WERI-Rb-1 (cell line): Measurements from ENCODE around the gene HTR3A.
"Not testable (repeated sequence)": the region's sequence is repeated elsewhere in the genome, so short reads cannot be mapped to it uniquely, and the experiment has no call there.

Experiments used
- DNase-seq: peaks from one replicate; pipeline ENCODE4 v3.0.0-alpha.2; 2020
- H3K27ac ChIP-seq: fragments of 250-450 bp; sonication (Bioruptor Pico); 2 replicates; pipeline ENCODE4 v1.5.1; 2020; ENCODE audit warnings: mild to moderate bottlenecking, moderate library complexity
- H3K27me3 ChIP-seq: fragments of 250-450 bp; sonication (Bioruptor Pico); 2 replicates; pipeline ENCODE4 v1.5.1; 2021; ENCODE audit warnings: mild to moderate bottlenecking, low read depth, moderate library complexity; ENCODE audit not compliant: insufficient read depth, severe bottlenecking
- H3K36me3 ChIP-seq: fragments of 250-450 bp; sonication (Bioruptor Pico); 2 replicates; pipeline ENCODE4 v1.5.1; 2020; ENCODE audit warnings: mild to moderate bottlenecking, moderate library complexity
- H3K4me3 ChIP-seq: 2 replicates; pipeline ENCODE4 v1.5.1; 2011; ENCODE audit warnings: low read depth, mild to moderate bottlenecking, control low read depth, low read length
- H3K9me3 ChIP-seq: fragments of 250-450 bp; sonication (Bioruptor Pico); 2 replicates; pipeline ENCODE4 v1.5.1; 2021; ENCODE audit warnings: mild to moderate bottlenecking, moderate library complexity; ENCODE audit not compliant: severe bottlenecking
- TF ChIP-seq, protein P1 (sequence below): IDR thresholded peaks from 2 replicates; pipeline ENCODE4 v1.5.1; 2011; ENCODE audit warnings: low read depth, mild to moderate bottlenecking, control low read depth, inconsistent platforms, low read length

The HTR3A gene

DNA sequence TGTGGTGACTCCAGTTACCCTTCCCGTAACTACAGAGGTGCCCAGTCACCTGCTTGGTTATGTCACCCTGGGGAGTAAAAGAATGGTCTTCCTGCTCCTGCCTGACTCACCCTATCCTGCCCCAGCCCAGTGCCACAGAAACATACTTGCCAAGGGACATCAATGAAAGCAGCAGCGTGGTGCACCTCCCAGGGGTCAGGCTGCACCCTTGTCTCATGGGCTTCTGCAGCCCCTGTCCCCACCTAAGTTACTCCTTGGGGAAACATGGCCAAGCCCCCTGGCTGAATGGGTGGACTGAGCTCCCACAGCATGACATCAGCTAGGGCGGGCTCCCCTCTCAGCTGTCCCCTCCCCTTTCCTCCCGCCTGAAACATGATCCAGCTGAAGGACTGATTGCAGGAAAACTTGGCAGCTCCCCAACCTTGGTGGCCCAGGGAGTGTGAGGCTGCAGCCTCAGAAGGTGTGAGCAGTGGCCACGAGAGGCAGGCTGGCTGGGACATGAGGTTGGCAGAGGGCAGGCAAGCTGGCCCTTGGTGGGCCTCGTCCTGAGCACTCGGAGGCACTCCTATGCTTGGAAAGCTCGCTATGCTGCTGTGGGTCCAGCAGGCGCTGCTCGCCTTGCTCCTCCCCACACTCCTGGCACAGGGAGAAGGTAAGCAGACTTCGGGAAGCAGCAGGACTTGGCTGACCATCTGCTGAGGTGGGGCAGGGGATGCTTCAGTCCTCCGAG lies at the start of gene HTR3A:
Gene HTR3A, plus strand, starts transcription at position 368 of the 730 bp plus-strand sequence. Its CDS starts 218 bp downstream, at position 586.
- Histone ChIP-seq H3K36me3 (no peaks in the 10 kb centered on the region), H3K9me3 (no peaks in the 10 kb centered on the region), H3K4me3 (peak within 1 kb of the TSS; percentile 29), H3K27ac (peak within 1 kb of the TSS; percentile 81), H3K27me3 (no peaks in the 10 kb centered on the region)
- DNase-seq: peak; percentile 86
- TF ChIP-seq, protein P1, sequence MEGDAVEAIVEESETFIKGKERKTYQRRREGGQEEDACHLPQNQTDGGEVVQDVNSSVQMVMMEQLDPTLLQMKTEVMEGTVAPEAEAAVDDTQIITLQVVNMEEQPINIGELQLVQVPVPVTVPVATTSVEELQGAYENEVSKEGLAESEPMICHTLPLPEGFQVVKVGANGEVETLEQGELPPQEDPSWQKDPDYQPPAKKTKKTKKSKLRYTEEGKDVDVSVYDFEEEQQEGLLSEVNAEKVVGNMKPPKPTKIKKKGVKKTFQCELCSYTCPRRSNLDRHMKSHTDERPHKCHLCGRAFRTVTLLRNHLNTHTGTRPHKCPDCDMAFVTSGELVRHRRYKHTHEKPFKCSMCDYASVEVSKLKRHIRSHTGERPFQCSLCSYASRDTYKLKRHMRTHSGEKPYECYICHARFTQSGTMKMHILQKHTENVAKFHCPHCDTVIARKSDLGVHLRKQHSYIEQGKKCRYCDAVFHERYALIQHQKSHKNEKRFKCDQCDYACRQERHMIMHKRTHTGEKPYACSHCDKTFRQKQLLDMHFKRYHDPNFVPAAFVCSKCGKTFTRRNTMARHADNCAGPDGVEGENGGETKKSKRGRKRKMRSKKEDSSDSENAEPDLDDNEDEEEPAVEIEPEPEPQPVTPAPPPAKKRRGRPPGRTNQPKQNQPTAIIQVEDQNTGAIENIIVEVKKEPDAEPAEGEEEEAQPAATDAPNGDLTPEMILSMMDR: peak; percentile 55

DNA sequence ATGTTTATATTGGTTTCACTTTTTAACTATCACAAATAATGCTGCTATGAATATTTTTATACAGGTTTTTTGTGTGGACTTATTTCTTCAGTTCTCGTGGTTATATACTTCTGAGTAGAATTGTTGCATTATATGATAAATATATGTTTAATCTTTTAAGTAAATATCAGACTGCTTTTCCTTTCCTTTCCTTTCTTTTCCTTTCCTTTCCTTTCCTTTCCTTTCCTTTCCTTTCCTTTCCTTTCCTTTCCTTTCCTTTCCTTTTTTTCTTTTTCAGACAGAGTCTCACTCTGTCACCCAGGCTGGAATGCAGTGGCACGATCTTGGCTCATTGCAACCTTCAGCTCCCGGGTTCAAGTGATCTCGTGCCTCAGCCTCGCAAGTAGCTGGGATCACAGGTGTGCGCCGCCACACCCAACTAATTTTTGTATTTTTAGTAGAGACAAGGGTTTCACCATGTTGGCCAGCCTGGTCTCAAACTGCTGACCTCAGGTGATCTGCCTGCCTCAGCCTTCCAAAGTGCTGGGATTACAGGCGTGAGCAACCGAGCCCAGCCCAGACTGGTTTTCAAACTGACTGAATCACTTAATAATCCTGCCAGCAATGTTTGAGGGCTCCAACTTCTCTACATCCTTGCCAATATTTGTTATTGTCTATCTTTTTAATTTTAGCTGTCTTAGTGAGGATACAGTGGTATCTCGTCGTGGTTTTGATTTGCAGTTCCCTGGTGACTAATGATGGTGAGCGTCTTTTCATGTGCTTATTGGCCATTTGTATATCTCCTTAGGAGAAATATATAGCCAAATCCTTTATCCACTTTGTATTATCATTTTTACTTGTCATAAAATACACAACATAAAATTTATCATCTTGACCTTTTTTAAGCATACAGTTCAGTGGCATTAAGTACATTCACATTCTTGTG lies 48.4 kb upstream of the HTR3A start:
- Histone ChIP-seq H3K36me3 (no peaks in the 10 kb centered on the region), H3K9me3 (no peaks in the 10 kb centered on the region), H3K27me3 (no peaks in the 10 kb centered on the region), H3K4me3 (no peak overlapping the region), H3K27ac (no peak overlapping the region)
- peak; percentile 7 for DNase-seq
- TF ChIP-seq, protein P1: no peak

DNA sequence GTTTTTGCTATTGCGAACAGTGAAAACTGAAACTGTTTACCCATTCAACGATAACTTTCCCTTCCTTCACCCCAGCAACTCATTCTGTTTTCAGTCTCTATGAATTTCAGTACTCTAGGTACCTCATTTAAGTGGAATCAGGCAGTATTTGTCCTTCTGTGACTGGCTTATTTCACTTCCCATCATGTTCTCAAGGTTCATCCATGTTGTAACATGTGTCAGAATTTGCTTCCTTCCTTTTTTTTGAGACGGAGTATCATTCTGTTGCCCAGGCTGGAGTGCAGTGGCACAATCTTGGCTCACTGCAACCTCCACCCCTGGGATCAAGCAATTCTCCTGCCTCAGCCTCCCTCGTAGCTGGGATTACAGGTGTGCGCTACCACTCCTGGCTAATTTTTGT lies 46.6 kb upstream of the HTR3A start:
- no peaks in the 10 kb centered on the region for H3K9me3 ChIP-seq
- DNase-seq: no peak
- TF ChIP-seq, protein P1: no peak

DNA sequence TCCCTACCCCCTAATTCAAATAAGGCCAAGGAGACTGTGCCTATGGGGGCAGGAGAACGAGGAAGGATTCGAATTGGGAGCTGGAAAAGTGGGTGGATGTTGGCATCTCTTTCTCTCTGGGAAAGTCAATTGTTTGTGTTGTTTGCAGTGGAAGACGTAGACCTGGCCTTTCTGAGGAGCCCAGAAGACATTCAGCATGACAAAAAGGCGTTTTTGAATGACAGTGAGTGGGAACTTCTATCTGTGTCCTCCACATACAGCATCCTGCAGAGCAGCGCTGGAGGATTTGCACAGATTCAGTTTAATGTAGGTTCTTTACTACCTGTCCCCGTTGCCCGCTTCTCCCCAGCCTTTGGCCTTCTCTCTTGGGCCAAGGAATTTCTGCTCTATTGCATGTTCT lies 42.1 kb upstream of the HTR3A start:
- no peaks in the 10 kb centered on the region for H3K9me3 ChIP-seq
- no peaks in the 10 kb centered on the region for H3K36me3 ChIP-seq
- TF ChIP-seq, protein P1: no peak
- H3K27me3 ChIP-seq: no peaks in the 10 kb centered on the region
- DNase-seq: no peak
- H3K4me3 ChIP-seq: no peak overlapping the region
- no peak overlapping the region for H3K27ac ChIP-seq

More for the DNA sequence above, 46.6 kb upstream of the HTR3A start:
- Histone ChIP-seq H3K36me3 (no peaks in the 10 kb centered on the region), H3K27me3 (no peaks in the 10 kb centered on the region), H3K27ac (no peak overlapping the region), H3K4me3 (no peak overlapping the region)

DNA sequence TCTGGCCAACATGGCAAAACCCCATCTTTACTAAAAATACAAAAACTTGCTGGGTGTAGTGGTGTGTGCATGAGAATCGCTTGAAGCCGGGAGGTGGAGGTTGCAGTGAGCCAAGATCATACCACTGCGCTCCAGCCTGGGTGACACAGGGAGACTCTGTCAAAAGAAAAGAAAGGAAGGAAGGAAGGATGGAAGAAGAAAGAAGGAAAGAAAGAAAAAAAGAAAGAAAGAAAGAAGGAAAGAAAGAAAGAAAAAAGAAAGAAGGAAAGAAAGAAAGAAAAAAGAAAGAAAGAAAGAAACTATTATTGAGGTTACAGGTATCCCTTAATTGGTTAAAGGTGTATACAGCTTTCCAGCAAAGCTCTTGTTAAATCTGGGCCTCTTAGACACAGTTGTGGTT lies 40.7 kb upstream of the HTR3A start:
- H3K9me3 ChIP-seq, DNase-seq, H3K4me3 ChIP-seq, H3K27ac ChIP-seq, H3K36me3 ChIP-seq, H3K27me3 ChIP-seq: not testable (repeated sequence)

DNA sequence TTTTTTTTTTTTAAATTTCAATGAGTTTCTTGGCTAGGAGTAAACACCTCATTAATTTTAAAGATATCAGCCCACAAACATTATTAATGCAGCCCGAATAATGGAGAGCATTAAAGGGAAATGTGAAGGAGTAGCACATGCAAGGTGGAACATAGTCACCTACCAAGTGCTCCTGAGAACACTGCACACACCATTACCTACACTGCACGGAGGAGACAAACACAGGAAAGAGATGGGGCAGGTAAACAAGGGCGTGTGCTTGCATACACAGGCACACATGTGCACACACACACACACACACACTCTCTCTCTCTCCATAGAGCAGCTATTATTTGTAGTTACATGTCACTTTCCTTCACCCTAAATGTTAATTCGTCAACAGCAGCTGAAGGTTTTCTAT lies 40.1 kb upstream of the HTR3A start:
- Histone ChIP-seq H3K27ac (no peak overlapping the region), H3K9me3 (no peaks in the 10 kb centered on the region), H3K27me3 (no peaks in the 10 kb centered on the region), H3K36me3 (no peaks in the 10 kb centered on the region), H3K4me3 (no peak overlapping the region)
- TF ChIP-seq, protein P1: no peak
- DNase-seq: no peak
